Mammary epithelial cell (primary cell): Measurements from ENCODE around the gene USP30.

ENCODE experiments used
- CTCF ChIP-seq, 2 donors: IDR thresholded peaks in 1 of 2; conservative IDR thresholded peaks in 1 of 2; 2 replicates each; pipeline ENCODE4 v1.5.1; 2011 to 2012; ENCODE audit warnings: inconsistent platforms in 2 of 2, low read length in 2 of 2, mild to moderate bottlenecking in 2 of 2, control low read depth in 1 of 2, low read depth in 1 of 2; ENCODE audit not compliant: insufficient read depth in 1 of 2; ENCODE audit errors: extremely low read depth in 1 of 2
- EZH2 ChIP-seq: IDR thresholded peaks from 2 replicates; pipeline ENCODE4 v1.6.1; 2012; ENCODE audit warnings: low read length, inconsistent platforms, borderline replicate concordance

DNA sequence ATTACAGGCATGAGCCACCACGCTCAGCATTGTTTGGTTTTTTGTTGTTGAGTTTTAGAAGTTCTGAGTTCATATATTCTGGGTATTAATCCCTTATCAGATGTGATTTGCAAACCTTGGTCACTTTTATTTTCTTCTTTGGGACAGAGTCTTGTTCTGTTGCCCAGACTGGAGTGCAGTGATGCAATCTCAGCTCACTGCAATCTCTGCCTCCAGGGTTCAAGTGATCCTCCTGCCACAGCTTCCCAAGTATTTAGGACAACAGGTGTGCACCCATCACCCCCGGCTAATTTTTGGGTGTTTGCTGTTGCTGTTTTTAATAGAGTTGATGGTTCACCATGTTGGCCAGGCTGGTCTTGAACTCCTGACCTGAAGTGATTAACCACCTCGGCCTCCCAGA lies 11.8 kb downstream of the USP30 start:
- TF ChIP-seq CTCF (conservative IDR thresholded peaks at IDR 0.05 in 1 of 2, IDR thresholded peaks at IDR 0.05 in 1 of 2; ENCODE audit: extremely low read depth in 1 of 2, insufficient read depth in 1 of 2, low read depth in 1 of 2, low read length in 2 of 2) (no peak), EZH2 (no peak)
